ENCODE results near the gene TNRC6B. TPM values are rescaled to one million over a fixed set of nuclear protein-coding genes. Genes with fewer than 3 reads are reported as not detected.

The TNRC6B gene
- total and polyA plus RNA-seq, 2 of the 13 experiments (the other 11 are each of a cell fraction or from before 2014, with no cell fraction given) = 8.9 to 13.2 TPM

- DNase-seq (ENCODE audit: low spot score) (peak; percentile 78), ATAC-seq (peak; percentile 75), FAIRE-seq (peak; percentile 63)
- in situ Hi-C loops (cut with HindIII; ENCODE audit: extremely low pct_ligation_motif_present, low pct_unique_long_range_greater_than_20kb) = no loop called here
- no peak overlapping the region for H3K4me3 ChIP-seq (replicated peaks in 1 of 3; ENCODE audit: insufficient read depth in 1 of 3, low read depth in 2 of 3, low read length in 3 of 3)
- intact Hi-C loops (cut with micrococcal nuclease; ENCODE audit: unreplicated experiment) = no loop called here
- peaks cover 30% of the 10 kb centered on the region for H3K4me1 ChIP-seq (ENCODE audit: insufficient read depth, low read length)
- H2AFZ ChIP-seq (ENCODE audit: low read length) = no peak overlapping the region
- POLR2A ChIA-PET = interaction anchor here (1.0 kb wide), 1 partner anchor 41 kb away, joined by 3 read pairs; the partner anchor contains the start of gene TNRC6B
- BruUV-seq (replicated peaks) = no TSS peak
- CTCF ChIA-PET (ENCODE audit: low intra/inter-chr PET ratio, low total read pairs) = no interaction called here
- H3K9me3 ChIP-seq (ENCODE audit: low read length) = no peaks in the 10 kb centered on the region
- no peaks in the 10 kb centered on the region for H3K27me3 ChIP-seq (ENCODE audit: control insufficient read depth in 1 of 2, insufficient read depth in 2 of 2, low read length in 2 of 2)
- no peak overlapping the region; the same call in 1 of the 2 replicates for H3K9ac ChIP-seq (ENCODE audit: insufficient read depth, low read depth, low read length)
- 60% methylated on average over 6 of the region's 6 CpGs for WGBS (ENCODE audit: low lambda C conversion rate)
- H3K36me3 ChIP-seq (replicated peaks in 1 of 2; ENCODE audit: control insufficient read depth in 1 of 2, insufficient read depth in 2 of 2, low read length in 2 of 2) = peaks cover 0 to 2% of the 10 kb centered on the region in 2 experiments; a peak in 1 of 5 replicates
- peak overlapping the region; percentile 12 for H3K27ac ChIP-seq (ENCODE audit: extremely low read length, insufficient read depth, low read length)
- H4K20me1 ChIP-seq (ENCODE audit: insufficient read depth, low read length) = peaks cover 19% of the 10 kb centered on the region
- peak overlapping the region; percentile 36; the same call in 1 of the 2 replicates for H3K4me2 ChIP-seq (ENCODE audit: low read depth, low read length)
- H3K79me2 ChIP-seq (ENCODE audit: insufficient read depth, low read length) = peaks cover 69% of the 10 kb centered on the region
- no peak for TF ChIP-seq STAT5B (CRISPR knock-in tag; IDR thresholded peaks at IDR 0.05)
- TF ChIP-seq IKZF1 (IDR thresholded peaks at IDR 0.05) = no peak
- no peak for TF ChIP-seq GMEB1 (CRISPR knock-in tag; IDR thresholded peaks at IDR 0.05; ENCODE audit: borderline replicate concordance)
- peak; percentile 15; the same call in 1 of the 2 replicates for TF ChIP-seq RXRB (CRISPR knock-in tag; IDR thresholded peaks at IDR 0.05; ENCODE audit: borderline replicate concordance)
- TF ChIP-seq, protein P1, sequence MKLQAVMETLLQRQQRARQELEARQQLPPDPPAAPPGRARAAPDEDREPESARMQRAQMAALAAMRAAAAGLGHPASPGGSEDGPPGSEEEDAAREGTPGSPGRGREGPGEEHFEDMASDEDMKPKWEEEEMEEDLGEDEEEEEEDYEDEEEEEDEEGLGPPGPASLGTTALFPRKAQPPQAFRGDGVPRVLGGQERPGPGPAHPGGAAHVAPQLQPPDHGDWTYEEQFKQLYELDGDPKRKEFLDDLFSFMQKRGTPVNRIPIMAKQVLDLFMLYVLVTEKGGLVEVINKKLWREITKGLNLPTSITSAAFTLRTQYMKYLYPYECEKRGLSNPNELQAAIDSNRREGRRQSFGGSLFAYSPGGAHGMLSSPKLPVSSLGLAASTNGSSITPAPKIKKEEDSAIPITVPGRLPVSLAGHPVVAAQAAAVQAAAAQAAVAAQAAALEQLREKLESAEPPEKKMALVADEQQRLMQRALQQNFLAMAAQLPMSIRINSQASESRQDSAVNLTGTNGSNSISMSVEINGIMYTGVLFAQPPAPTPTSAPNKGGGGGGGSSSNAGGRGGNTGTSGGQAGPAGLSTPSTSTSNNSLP (IDR thresholded peaks at IDR 0.05; ENCODE audit: low read depth, low read length) = no peak
- TF ChIP-seq, protein P2, sequence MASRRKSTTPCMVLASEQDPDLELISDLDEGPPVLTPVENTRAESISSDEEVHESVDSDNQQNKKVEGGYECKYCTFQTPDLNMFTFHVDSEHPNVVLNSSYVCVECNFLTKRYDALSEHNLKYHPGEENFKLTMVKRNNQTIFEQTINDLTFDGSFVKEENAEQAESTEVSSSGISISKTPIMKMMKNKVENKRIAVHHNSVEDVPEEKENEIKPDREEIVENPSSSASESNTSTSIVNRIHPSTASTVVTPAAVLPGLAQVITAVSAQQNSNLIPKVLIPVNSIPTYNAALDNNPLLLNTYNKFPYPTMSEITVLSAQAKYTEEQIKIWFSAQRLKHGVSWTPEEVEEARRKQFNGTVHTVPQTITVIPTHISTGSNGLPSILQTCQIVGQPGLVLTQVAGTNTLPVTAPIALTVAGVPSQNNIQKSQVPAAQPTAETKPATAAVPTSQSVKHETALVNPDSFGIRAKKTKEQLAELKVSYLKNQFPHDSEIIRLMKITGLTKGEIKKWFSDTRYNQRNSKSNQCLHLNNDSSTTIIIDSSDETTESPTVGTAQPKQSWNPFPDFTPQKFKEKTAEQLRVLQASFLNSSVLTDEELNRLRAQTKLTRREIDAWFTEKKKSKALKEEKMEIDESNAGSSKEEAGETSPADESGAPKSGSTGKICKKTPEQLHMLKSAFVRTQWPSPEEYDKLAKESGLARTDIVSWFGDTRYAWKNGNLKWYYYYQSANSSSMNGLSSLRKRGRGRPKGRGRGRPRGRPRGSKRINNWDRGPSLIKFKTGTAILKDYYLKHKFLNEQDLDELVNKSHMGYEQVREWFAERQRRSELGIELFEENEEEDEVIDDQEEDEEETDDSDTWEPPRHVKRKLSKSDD (CRISPR knock-in tag; IDR thresholded peaks at IDR 0.05; ENCODE audit: low read depth) = no peak
- peak; percentile 87 for TF ChIP-seq ZBTB21 (CRISPR knock-in tag; IDR thresholded peaks at IDR 0.05)
- no peak for TF ChIP-seq ZNF124 (CRISPR knock-in tag; IDR thresholded peaks at IDR 0.05)
- peak; percentile 60 for TF ChIP-seq HNF4A (CRISPR knock-in tag; IDR thresholded peaks at IDR 0.05)
- TF ChIP-seq HMG20A (CRISPR knock-in tag; IDR thresholded peaks at IDR 0.05; ENCODE audit: borderline replicate concordance) = peak; percentile 57; the same call in 1 of the 2 replicates
- TF ChIP-seq, protein P3, sequence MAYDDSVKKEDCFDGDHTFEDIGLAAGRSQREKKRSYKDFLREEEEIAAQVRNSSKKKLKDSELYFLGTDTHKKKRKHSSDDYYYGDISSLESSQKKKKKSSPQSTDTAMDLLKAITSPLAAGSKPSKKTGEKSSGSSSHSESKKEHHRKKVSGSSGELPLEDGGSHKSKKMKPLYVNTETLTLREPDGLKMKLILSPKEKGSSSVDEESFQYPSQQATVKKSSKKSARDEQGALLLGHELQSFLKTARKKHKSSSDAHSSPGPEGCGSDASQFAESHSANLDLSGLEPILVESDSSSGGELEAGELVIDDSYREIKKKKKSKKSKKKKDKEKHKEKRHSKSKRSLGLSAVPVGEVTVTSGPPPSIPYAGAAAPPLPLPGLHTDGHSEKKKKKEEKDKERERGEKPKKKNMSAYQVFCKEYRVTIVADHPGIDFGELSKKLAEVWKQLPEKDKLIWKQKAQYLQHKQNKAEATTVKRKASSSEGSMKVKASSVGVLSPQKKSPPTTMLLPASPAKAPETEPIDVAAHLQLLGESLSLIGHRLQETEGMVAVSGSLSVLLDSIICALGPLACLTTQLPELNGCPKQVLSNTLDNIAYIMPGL (CRISPR knock-in tag; IDR thresholded peaks at IDR 0.05; ENCODE audit: borderline replicate concordance in 1 of 2, low read depth in 1 of 2) = no peak
- TF ChIP-seq DMAP1 (CRISPR knock-in tag; IDR thresholded peaks at IDR 0.05) = no peak
- no peak for TF ChIP-seq PTBP1 (IDR thresholded peaks at IDR 0.05; ENCODE audit: low read depth, low read length, poor library complexity, severe bottlenecking)
- TF ChIP-seq, protein P4, sequence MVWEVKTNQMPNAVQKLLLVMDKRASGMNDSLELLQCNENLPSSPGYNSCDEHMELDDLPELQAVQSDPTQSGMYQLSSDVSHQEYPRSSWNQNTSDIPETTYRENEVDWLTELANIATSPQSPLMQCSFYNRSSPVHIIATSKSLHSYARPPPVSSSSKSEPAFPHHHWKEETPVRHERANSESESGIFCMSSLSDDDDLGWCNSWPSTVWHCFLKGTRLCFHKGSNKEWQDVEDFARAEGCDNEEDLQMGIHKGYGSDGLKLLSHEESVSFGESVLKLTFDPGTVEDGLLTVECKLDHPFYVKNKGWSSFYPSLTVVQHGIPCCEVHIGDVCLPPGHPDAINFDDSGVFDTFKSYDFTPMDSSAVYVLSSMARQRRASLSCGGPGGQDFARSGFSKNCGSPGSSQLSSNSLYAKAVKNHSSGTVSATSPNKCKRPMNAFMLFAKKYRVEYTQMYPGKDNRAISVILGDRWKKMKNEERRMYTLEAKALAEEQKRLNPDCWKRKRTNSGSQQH (CRISPR knock-in tag; IDR thresholded peaks at IDR 0.05; ENCODE audit: low read depth) = no peak
- no peak for TF ChIP-seq KDM5A (IDR thresholded peaks at IDR 0.05; ENCODE audit: borderline replicate concordance, low read length)
Observed at GRCh38 chr22:40218723-40219294, 41.1 kb downstream of the TNRC6B start.
